Mesenteric fat pad (tissue), 1 donor: ENCODE results near the gene SMTNL2. TPM values are rescaled to one million over a fixed set of nuclear protein-coding genes. Genes with fewer than 3 reads are reported as not detected.
"Not testable (repeated sequence)": the region's sequence is repeated elsewhere in the genome, so short reads cannot be mapped to it uniquely, and the experiment has no call there.

Source experiments
- DNase-seq: peaks from one replicate; pipeline ENCODE4 v3.0.0-alpha.2; 2020; ENCODE audit warnings: low spot score
- total RNA-seq: library from RNA; stranded (reverse); fragmentation: NEBNext Ultra II Directional; extraction: Animal tissue kit (Norgen Biotek cat#: 25700); gene quantifications from one replicate; pipeline ENCODE4 v1.2.1, GENCODE V29; 2021
- donor health status: DM: yes; HTN: yes; CAD: no.

The SMTNL2 gene
- total RNA-seq, 1 donor from 2014 or later = 0.74 TPM

GRCh38 chr17:4631836-4632580, 47.7 kb downstream of the SMTNL2 start:
- no peak for DNase-seq

- DNase-seq = no peak
Measured at GRCh38 chr17:4632581-4632920, 48.2 kb downstream of the SMTNL2 start.

GRCh38 chr17:4633643-4634042, 49.3 kb downstream of the SMTNL2 start:
- DNase-seq = no peak

- no peak for DNase-seq
Measured at GRCh38 chr17:4634976-4635375, 50.6 kb downstream of the SMTNL2 start.

GRCh38 chr17:4635823-4636375, 51.6 kb downstream of the SMTNL2 start:
- no peak for DNase-seq

- DNase-seq = no peak
Measured at GRCh38 chr17:4636474-4637100, 52.3 kb downstream of the SMTNL2 start.

- not testable (repeated sequence) for DNase-seq
Measured at GRCh38 chr17:4638766-4639165, 54.4 kb downstream of the SMTNL2 start.

GRCh38 chr17:4639301-4640059, 55.2 kb downstream of the SMTNL2 start:
- DNase-seq = not testable (repeated sequence)

GRCh38 chr17:4640569-4641188, 56.4 kb downstream of the SMTNL2 start:
- DNase-seq = not testable (repeated sequence)

GRCh38 chr17:4641297-4642195, 57.2 kb downstream of the SMTNL2 start, which contains the start of gene ALOX15:
Gene ALOX15, minus strand, starts transcription at chr17:4641678. Its CDS starts 27 bp downstream, at chr17:4641651.
- no peak for DNase-seq

- no peak for DNase-seq
Measured at GRCh38 chr17:4642286-4642685, 58.0 kb downstream of the SMTNL2 start.

GRCh38 chr17:4643676-4644075, 59.3 kb downstream of the SMTNL2 start:
- no peak for DNase-seq

- no peak for DNase-seq
Measured at GRCh38 chr17:4645642-4646041, 61.3 kb downstream of the SMTNL2 start.

- DNase-seq = no peak
Measured at GRCh38 chr17:4648741-4649140, 64.4 kb downstream of the SMTNL2 start.

GRCh38 chr17:4652997-4653396, 68.7 kb downstream of the SMTNL2 start:
- DNase-seq = no peak

GRCh38 chr17:4655933-4656332, 71.6 kb downstream of the SMTNL2 start:
- not testable (repeated sequence) for DNase-seq

- no peak for DNase-seq
Measured at GRCh38 chr17:4657678-4658077, 73.3 kb downstream of the SMTNL2 start.
